ENCODE measurements around the gene ECE2.

Gene ECE2

DNA sequence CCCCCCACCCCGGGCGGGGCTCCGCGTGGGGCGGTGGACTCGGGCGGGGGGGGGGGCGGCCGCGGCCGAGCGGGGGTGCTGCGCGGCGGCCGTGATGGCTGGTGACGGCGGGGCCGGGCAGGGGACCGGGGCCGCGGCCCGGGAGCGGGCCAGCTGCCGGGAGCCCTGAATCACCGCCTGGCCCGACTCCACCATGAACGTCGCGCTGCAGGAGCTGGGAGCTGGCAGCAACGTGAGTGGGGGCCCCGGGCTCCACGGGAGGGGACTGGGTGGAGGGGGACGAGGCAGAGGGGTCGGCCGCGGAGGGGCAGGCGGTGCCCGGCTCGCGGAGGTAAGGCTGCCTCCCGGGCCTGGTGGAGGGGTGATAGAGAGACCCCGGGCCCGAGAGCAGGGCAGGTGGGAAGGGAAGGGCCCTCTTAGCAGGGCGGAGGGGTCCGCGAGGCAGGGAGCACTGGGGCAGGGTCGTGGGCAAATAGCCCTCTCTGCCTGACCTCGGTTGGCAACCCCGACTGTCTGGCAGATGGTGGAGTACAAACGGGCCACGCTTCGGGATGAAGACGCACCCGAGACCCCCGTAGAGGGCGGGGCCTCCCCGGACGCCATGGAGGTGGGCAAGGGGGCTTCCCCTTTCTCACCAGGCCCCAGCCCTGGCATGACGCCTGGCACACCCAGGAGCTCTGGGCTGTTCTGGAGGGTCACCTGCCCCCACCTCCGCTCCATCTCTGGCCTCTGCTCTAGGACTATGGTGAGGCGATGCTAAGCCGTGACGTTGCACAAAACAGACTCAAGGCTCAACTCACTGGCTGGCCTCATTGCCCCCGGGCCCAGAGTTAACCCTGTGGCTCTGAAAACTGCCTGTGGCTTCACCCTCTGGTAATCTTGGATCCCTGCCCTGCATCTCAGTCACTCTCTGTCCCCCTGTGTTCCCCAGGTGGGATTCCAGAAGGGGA is at the start of gene ECE2:
Gene ECE2, plus strand, starts transcription at position 62 of the 950 bp plus-strand sequence. Its CDS starts 132 bp downstream, at position 194.
- no peak for DNase-seq

DNA sequence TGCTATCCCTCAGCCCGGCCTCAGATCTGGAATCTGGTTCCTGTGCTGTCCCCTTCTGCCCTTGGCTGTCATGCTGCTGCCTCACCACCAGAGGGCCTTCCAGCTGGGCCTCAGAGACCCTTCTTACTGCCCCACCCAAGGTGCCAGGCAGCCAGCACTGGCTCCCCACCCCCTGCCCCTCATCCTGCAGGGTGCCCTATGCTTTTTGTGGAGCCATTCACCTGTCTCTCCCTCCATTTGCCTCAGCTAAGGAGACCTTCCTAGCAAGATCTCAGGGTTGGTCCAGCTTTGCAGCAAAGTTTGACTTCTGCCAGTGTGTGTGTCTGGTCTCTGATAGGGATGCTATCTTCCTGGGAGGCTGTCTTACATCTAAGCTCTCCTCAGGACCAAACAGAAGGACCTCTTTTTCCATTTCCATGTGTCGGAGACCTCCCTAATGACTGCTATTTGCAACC is 48.3 kb upstream of the ECE2 start:
- DNase-seq: peak; percentile 76

DNA sequence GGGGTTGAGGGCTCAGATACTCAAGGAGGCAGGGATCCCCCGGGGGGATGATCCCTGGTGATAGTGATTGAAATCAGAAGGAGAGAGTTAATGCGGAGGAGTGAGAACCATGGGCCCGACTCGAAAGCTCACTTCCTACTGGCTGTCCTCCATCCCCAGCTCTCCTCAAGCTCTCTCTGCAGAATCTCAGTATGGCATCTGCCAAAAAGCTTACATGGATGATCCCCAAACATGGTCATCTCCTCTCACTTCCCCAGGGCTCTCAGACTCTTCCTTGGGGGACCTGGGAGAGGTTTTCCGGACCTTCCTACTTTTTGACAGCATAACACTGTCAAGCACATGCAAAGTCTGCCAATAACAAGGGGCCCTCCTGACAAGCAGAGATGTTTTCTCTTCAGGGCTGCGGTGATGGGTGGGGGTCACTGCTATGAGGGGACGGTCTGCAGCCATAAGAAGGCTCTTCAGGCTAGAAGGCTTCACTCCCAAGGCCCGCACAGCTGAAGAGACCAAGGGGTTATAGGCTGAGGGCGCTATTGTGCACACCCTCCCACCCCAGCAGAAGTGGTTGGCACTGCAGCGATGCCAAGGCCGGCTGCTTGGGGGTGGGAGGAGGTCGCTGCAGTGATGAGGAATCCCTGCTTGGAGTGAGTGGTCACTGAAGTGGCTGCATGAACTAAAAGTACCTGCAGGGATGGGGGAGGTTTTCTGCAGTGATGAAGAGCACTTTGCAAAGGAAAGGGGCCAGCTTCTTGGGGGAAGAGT is 47.3 kb upstream of the ECE2 start:
- DNase-seq: no peak

DNA sequence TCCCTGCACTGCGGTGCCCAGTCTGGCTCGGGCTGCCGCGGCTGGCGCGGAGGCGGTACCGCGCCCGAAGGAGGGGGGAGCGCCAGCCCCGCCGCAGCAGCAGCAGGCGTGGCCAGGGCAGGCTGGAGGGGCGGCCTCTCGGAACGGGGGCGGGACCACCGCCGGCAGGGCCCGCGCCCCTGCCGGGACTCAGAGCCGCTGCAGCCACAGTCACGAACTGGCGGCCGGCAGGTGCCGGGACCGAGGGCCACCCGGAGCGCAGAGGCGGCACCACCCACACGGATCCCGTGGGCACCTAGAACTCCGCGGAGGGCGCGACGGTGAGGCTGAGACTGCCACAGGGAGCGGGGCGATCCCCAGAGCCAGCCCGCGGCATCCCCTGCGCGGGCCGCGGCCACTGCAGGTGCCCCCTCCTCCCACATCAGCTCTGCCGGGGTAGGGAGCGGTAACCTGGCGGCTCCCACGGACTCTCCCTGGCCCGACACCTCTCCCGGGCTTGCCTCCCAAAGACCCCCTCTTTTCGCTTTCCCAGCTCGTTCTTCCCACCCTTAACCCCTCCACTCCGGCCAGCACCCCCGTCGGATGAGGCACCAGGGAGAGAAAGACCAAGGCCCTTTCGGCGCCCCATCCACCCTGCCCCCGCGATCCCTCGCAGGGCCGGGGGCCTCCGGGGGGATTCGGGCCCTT is 46.3 kb upstream of the ECE2 start, which contains the start of gene VWA5B2:
Gene VWA5B2, plus strand, starts transcription at position 192 of the 687 bp plus-strand sequence. CDS start 944 bp downstream, outside the sequence.
- DNase-seq: peak; percentile 91

DNA sequence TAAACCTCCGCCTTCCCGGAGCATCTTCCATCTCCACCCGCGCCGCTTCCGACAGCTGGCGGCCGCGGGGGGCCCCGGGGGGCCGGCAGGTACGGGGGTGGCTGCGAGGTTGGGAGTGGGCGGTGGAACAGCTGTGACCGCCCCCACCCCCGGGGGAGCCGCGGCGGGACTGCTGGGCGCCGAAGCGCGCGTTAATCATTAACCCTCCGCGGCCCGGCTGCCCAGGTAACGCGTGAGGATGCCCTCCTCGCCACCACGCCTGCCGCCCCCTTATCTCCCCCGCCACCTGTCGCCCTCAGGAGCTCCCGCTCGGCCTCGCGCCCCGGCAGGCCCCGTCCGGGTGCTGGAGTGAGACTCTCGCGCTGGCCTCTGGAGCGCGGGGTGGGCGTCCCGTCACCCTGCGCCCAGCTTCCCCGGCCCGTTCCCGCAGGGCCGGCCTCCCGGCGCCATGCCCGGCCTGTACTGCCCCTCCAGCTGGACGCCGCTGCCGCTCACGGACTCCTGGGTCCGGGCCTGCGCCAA is 45.7 kb upstream of the ECE2 start:
- no peak for DNase-seq

DNA sequence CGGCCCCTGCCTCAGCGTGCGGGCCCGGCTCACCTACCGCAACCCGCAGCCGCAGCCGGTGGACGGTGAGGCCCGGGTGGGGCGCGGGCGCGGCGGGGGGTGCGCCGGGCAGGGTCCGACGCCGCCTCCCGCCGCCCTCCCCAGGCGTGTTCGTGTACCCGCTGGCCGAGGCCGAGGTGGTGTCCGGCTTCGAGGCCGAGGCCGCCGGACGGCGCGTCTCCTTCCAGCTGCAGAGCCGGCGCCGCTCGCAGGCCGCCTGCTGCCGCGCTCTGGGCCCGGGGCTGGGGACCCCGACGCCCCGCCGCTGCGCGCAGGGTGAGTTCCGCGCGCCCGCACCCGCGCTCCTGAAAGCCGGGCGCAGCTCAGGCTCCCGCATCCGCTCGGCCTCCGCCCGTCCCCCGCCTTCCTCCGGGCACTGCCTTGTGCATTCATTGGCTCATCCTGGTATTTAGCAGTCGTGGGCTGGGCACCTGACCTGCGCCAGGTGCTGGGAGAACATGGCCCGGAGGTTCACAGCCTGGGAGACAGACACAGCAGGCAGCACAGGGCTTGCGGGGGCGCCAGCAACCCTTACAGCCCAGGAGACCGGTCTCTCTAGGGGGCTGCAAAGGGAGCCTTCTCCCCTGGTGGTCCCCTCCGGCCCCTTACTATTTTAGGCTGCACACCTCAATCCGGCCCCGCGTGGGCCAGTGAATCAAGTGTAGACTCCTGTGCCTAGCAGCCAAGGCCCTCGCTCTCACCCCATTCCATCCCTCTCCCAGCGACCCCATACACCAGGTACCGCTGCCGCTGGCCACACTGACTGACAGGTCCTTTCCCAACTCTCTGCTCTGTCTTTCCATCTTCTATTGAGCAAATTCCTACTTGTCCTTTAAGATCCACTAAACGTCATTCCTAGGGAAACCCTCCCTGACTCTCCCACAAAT is 45.0 kb upstream of the ECE2 start:
- no peak for DNase-seq

DNA sequence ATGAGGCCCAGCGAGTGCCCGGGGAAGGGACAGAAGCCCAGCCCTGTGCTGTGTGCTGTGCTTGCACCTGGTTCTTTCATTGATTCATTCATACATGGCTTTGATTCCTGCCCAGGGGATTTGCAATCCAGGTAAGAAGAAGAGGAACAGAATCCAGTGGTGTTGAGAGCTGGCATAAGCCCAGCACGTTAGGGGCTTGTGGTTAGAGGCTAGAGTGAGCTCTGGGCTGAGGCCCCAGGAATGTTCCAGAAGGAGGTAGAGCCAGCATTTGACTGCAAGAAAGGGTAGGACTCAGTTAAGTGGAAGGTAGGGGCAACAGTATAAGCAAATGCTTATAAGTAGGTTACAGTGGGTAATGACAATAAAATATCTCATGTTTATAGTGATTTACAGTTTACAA is 44.2 kb upstream of the ECE2 start:
- DNase-seq: peak; percentile 40

DNA sequence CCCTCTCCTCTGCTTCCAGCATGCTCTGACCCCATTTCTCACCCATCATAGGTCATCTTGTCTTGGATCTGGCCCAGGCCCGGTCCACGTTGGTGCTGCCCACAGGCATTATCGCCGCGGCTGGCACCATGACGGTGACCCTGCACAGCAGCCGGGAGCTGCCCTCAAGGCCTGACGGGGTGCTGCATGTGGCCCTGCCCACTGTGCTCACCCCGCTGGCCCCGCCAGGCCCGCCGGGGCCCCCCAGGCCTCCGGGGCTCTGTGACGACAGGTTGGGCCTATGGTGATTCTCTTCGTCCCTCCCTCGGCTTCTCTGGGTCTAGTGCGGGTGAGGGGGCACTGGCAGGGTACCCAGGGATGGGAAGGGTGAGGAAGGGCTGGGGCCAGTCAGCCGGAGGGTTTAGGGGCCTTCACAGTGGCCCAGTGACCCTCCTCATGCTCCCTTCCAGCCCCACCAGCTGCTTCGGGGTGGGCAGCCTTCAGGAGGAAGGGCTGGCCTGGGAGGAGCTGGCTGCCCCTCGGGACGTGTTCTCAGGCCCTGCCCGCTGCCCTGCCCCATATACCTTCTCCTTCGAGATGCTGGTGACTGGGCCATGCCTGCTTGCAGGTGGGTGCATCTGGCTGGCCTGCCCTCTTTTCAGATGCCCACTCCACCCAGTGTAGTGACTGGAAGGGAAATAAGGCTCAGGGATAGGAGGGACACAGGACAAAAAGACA is 42.5 kb upstream of the ECE2 start:
- peak; percentile 33 for DNase-seq

DNA sequence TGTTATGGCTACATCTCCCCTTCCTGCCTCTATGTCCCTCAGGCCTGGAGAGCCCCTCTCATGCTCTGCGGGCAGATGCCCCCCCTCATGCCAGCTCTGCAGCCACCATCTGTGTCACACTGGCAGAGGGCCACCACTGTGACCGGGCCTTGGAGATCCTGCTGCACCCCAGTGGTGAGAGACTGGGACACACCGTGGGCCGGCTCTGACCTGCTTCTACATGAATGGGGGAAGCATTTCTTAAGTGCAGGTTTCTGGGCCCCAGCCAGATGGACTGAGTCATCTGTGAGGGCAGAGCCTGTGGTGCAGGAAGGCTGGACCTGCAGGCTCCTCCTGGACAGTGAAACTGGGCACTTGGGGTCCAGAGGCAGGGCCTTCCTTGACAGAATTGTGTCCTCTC is 41.6 kb upstream of the ECE2 start:
- DNase-seq: peak; percentile 54

DNA sequence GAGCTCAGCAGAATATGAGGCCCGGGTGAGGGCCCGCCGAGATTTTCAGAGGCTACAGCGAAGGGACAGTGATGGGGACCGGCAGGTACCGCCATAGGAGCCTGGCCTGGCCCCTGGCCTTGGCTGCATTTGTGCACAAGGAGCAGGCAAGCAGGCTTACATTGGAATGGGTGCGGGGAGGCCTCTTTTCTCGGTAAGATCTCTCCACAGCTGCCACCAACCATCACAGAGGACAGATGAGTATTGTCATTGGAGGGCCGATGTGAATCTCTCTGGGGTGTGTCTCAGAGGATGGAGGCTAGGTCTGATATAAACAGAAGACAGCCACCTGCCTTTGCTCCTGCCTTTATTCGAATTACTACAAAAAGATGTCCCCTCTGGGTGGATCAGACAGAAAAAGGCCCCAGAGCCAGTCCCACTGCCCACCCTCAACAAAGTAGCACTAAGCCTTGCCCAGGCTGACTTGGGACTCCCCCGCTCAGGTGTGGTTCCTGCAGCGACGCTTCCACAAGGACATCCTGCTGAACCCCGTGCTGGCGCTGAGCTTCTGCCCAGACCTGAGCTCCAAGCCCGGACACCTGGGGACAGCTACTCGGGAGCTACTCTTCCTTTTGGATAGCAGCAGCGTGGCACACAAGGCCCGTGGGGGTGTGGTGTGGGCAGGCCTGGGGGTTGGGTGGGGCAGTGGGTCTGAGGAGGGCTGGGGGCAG is 41.0 kb upstream of the ECE2 start:
- DNase-seq: no peak

DNA sequence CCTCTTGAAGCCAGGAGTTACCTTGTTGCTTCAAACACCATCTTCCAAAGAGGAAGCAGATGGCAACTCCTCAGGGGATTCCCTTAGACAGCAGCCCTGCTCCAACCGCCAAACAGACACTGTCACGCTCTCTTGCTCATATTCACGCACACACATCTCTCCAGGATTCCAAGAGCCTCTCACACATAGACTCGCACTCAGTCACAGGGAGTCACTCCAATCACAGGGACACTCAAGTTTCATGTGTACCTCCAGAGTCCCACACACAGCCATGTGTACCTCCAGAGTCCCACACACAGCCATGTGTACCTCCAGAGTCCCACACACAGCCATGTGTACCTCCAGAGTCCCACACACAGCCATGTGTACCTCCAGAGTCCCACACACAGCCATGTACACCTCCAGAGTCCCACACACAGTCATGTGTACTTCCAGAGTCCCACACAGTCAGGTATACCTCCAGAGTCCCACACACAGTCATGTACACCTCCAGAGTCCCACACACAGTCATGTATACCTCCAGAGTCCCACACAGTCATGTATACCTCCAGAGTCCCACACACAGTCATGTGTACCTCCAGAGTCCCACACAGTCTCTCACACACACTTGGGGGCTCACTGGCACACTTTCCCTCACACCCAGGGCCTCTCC is 40.3 kb upstream of the ECE2 start:
- peak; percentile 43 for DNase-seq

DNA sequence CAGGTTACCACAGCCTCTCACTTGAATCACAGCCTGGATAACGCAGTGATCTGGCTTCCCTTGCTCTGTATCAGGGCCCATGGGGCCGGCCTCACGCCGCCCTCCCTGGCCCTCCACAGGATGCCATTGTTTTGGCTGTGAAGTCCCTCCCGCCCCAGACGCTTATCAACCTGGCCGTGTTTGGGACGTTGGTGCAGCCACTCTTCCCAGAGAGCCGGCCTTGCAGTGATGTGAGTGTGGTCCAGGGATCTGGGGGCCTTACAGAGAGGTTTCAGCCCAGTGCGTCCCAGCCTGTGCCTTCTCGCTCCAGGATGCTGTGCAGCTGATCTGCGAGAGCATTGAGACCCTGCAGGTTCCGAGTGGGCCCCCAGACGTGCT is 39.8 kb upstream of the ECE2 start:
- DNase-seq: peak; percentile 42

DNA sequence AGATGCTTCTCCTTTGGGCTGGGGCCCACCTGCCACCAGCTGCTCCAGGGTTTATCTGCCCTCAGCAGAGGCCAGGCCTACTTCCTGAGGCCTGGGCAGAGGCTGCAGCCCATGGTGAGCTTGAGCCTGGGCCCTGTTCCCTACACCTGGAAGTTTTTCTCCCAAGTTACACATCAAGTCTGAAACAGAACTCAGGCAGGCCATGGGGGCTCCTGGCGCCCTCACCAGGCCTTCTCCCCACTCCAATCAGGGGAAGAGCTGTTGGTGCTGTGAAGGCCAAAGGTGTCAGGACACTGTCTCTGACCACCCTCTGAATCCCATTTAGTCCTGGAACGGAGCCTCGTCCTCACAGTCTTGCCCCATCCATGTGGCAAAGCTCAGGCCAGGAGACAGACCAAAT is 39.2 kb upstream of the ECE2 start:
- DNase-seq: no peak

DNA sequence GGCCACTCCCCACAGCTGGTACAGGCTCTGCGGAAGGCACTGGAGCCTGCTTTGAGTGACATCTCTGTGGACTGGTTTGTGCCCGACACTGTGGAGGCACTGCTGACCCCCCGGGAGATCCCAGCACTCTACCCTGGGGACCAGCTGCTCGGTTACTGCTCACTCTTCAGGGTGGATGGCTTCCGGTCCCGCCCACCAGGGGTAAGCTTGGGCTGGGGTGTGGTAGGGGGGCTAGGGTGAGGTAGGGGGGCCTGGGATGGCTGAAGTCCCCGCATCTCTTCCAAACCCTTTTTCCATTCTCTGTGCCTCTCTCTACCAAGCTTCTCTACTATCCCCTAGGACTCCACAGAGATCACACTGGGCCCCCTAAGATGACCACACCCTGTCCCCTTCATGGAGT is 38.6 kb upstream of the ECE2 start:
- peak; percentile 29 for DNase-seq

DNA sequence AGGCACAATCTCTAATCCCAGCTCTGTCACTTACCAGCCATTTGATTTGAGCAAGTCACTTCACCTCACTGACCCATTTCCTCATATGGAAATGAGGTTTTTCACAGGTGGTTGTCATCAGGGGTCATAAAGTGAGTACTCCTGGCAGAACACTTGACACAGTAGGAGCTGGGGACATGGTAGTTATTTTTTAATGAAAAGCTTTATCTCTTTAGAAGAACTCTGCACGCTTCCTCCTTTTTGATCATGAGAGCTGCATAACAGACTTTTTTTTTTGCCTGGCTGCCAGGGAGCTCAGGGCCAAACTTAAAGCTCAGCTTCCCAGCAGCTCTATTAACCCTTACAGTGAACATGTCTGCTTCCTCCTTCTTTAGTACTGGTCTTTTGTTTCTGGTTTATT is 38.0 kb upstream of the ECE2 start:
- peak; percentile 26 for DNase-seq

DNA sequence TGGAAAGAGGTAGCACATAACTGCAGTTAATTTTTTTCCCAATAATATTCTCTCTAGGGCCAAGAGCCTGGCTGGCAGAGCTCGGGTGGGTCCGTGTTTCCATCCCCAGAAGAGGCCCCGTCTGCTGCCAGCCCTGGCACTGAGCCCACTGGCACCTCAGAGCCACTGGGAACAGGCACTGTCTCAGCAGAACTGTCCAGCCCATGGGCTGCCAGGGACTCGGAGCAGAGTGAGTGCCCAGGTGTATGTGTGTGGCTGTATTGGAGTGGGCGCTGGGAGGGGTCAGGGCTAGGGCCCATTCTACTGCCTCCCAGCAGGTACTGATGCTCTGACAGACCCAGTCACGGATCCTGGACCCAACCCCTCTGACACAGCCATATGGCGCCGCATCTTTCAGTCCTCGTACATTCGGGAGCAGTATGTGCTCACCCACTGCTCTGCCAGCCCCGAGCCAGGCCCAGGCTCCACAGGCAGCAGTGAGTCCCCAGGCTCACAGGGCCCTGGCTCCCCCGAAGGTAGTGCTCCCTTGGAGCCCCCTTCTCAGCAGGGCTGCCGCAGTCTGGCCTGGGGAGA is 37.5 kb upstream of the ECE2 start:
- peak; percentile 43 for DNase-seq

DNA sequence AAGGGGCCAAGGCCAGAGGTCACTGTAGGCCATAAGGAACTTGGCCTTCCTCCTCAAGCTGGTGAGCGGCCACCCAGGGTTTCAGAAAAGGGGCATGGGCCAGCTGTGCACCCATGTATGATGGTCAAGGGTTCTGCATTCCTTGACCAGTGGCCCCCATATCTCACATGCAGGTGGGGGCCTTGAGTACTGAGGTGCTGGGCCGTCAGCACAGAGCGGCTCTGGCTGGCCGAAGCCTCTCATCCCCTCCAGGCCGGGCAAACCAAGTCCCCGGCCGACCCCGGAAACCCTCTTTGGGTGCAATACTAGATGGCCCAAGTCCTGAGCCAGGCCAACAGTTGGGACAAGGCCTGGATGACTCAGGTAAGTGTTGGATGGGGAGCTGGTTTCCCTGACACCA is 36.6 kb upstream of the ECE2 start:
- DNase-seq: peak; percentile 34

DNA sequence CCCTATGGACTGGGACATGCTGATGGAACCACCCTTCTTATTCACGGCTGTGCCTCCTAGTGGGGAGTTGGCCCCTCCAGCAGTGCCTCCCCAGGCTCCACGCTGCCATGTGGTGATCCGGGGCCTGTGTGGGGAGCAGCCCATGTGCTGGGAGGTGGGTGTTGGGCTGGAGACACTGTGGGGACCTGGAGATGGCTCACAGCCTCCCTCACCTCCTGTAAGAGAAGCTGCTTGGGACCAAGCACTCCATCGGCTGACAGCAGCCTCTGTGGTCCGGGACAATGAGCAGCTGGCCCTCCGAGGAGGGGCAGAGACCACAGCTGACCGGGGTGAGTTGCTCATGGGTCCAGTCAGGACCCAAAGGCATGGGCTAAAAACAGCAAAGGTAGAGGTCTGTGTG is 36.1 kb upstream of the ECE2 start:
- DNase-seq: peak; percentile 22

DNA sequence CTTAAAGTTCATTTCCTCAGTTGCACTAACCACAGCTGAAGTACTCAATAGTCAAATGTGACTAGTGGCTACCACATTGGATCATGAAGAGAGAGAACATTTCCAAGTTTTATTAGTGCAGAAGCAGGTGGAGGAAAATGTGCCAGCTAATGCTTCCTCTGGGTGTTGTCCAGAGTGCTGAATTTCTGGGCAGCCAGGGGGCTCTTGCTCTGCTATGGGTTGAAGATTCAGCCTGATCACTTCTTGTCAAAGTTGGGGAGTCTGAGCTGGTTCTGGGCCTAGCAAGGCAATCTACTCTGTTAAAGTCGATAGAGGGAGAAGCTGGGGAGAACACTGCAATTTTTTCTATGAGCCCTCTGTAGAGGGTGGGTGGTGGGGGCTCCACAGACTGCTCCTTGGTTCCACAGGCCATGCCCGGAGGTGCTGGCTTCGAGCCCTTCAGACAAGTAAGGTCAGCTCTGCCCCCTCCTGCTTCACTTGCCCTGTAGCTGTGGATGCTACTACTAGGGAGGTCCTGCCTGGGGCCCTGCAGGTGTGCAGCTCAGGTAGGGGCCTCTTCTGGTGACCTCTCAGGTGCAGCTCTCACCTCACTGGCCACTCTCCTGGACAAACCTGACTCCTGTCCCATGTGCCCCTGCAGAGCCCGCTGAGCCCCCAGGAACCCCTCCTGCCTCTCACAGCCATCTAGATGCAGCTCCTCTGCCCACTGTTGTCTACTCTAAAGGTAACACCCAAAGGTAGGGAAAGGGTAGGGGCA is 35.3 kb upstream of the ECE2 start:
- peak; percentile 65 for DNase-seq
